GM19240 (cell line): ENCODE measurements around the gene SCFD1.
"Not testable (repeated sequence)": the region's sequence is repeated elsewhere in the genome, so short reads cannot be mapped to it uniquely, and the experiment has no call there.

Experiments
- DNase-seq: peaks from one replicate; pipeline ENCODE4 v3.0.0; 2011; ENCODE audit warnings: low spot score; ENCODE audit not compliant: insufficient read length

The SCFD1 gene

DNA sequence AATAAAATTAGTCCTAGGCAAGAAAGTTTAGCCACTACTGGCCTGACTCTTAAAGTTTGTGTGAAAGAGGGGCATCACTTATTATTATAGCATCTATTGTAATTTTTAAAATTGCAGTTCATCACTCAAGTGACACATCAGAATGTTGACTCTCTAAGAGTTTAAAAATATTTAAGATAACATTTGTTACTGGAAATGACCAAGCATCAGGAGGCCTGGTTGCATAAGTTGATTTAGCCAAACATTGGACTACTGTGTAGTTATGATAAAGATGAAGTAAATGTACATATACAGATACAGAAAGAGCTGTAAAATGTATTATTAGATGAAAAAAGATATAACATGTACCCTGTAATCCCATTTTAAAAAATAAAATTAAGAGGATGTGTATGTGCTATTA is 47.5 kb downstream of the SCFD1 start:
- DNase-seq = no peak

DNA sequence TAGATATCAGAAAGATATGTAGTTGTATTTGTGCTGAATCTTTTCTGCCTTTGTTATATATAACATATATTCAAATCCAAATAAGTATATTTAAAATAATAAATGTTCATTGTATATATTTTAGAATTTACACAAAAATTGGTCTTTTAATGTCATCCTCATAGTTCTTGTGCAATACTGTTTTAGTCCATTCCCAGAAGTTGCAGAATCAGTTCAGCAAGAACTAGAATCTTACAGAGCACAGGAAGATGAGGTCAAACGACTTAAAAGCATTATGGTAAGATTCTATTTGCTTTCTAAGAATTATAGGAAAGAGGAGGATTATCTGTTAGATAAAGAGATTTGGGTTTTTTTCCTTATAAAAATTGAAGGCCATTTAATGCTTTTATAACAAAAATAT is 51.0 kb downstream of the SCFD1 start:
- DNase-seq = no peak

DNA sequence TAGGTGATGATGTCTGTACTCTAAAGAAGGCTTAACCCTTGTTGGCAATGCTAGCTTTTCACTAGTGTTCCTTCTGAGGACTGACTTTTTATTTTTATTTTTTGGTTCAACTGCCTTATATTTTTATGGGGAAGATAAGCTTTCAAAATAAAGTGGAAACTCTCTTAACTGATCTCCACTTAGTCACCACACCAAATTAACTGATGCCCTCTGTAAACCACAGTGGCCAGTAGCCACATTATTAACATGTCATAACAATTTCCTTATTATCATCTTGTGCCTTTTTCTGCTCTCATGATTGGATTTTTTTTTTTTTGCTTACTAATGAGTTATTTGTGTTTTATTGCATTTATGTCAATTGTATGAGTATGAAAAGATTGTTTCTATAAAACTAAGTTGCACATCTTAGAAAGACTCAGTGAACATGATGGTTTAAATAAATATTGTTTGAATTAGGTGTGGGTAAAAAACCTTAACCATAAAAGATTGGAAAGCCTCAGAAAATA is 56.9 kb downstream of the SCFD1 start:
- no peak for DNase-seq

DNA sequence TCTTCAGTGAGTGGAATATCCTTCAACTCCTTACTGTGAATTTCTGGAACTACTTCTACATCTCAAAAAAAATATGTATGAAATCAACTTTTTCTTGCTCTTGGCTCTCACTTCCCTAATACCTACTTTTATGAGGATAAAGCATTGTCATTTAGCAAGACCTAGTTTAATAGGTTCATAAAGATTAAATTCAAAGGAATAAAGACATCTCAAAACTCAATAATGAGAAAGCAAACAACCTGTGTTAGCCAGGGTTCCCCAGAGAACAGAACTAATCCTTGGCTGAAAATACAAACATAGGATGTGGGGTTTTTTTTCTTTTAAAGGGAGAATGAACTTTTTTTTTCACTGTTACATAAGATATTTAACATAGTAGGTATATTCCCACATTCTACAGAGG is 57.9 kb downstream of the SCFD1 start:
- DNase-seq = no peak

DNA sequence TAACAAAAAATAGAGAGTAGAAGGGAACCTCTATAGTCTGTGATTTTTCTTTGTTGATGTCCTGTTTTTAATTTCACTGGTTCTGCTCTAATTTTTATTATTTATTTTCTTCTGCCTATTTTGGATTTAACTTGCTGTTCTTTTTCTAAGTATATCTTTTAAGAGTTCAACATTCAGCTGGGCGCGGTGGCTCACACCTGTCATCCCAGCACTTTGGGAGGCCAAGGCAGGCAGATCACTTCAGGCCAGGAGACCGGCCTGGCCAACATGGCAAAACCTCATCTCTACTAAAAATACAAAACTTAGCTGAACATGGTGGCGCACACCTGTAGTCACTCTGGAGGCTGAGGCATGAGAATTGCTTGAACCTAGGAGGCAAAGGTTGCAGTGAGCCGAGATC is 58.7 kb downstream of the SCFD1 start:
- DNase-seq = not testable (repeated sequence)

DNA sequence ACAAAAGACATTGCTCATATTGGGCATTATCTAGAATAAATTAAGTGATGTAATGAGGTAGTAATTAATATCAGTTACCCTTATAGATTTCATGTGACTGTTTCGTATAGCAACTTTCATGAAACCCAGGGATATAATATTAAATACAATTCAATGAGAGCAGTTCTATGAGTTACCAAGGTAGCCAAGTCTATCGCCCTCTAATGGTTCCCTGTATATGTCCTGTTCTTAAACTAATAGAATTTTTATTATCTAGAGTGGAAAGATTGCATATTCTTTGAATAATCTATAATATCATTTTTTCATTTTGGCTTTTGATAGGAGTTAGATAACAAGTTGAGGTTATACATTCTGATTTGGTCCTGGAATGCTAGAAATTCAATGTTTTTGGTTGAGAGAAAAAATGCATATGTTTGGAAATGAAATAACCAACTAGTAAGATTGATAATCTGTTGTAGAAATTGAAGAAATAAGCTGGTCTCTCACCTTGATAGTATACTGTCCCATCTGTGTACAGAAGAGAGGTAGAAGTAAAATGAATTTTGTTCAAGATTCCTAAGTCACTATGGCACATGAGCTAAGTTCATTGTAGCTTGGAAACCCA is 59.7 kb downstream of the SCFD1 start:
- DNase-seq = no peak

DNA sequence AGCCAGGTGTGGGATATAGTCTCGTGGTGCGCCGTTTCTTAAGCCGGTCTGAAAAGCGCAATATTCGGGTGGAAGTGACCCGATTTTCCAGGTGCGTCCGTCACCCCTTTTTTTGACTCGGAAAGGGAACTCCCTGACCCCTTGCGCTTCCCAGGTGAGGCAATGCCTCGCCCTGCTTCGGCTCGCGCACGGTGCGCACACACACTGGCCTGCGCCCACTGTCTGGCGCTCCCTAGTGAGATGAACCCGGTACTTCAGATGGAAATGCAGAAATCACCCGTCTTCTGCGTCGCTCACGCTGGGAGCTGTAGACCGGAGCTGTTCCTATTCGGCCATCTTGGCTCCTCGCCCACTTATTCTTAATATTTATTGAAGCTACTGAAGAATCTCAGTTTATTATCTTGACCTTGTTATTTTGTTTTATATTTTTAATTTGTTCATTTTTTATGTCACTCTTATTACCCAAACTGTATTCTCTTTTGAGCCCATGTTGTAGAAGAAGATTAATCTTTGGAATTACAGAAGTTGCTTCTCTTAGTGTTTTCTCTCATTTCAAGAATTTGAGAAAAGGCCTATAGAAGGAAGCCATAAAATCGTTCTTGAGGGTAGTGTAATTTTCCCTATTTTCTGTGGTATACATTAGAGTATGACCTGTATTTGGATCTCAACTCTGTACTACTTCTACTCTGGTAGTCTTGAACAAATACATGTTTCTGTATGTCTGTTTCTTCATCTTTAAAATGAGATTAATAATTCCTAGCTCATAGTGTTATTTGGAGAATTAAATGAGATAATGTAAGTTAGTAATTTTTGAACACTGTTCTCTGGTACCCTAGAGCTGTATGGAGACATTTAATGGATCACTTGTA is 68.6 kb downstream of the SCFD1 start:
- not testable (repeated sequence) for DNase-seq

DNA sequence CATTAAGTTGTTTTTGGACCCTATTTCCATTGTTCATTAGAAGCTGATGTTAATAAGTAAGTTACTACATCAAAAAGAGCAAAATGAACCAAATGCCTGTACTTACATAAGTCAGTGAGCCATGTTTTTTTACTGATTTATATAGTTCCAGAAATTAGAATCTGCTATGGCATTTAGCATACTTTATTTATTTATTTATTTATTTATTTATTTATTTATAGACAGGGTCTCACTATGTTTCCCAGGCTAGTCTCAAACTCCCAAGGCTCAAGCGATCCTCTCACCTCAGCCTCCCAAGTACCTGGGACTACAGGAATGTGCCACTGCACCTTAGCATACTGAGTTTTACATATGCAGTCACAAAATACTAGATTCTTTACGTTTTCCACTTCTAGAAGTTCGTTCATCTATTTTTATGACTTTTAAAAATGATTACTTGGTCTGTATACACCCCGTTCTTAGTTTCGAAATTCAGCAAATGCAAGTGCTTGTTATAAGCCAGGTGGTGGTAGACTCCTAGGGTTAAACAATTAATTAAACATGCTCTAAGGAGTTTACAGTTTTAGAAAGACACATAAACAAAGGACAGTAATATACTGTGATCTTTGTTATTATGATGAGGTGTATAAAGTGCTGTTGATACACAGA is 69.8 kb downstream of the SCFD1 start:
- no peak for DNase-seq

DNA sequence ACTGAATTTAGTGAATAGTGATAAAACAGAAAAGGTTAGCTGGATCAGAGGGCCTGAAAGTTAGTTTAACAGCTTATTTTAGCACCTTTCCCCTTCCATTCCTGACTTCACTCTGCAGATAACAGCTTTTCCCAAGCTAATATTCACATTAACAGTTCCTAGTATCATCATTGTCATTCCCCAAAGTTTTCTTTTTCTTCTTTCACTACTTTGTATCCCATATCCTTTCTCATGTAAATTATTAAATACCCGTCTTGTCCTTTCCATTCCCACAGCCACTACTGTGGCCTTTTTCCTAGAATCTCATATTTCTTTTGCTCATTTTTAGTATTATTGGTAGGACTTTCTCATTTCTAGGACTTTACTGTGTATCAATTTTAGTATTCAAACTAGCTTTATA is 70.5 kb downstream of the SCFD1 start:
- no peak for DNase-seq

DNA sequence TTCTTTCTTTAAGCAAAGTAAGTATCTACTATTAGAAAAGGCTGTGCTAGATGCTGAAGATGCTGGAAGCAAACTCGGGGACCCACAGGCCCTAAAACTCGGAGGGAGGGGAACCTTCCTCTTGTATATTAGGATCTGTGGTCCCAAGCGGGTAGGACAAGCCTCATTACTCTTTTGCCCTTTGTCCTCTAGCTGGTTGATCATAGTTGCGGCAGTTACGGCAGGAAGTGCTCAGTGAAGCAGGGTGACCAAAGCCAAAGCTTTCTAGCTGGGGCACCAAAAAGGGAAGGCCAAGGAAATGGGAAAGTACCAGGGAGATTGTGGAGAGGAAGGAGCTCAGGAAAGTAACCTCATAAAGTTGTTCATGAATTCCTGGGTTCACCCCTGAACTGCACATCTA is 76.3 kb downstream of the SCFD1 start:
- no peak for DNase-seq

DNA sequence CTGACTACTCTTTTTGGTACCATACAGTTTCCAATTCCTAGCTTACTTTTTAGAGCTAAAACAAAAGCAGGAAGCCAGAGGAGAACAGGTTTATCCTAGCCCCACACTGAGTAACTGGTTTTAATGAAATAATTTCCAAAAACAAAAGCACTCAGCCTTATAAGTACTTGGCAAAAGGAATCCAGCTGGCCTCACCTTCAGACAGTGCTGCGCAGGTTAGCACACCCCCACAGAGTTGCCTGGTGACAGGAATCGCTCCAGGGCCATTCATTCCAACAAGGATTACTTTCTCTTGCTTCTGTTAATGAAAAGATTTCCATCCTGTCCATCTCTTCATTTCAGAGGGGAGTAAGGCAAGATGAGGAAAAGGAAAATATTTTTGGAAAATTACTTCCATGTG is 84.6 kb downstream of the SCFD1 start:
- DNase-seq = no peak

DNA sequence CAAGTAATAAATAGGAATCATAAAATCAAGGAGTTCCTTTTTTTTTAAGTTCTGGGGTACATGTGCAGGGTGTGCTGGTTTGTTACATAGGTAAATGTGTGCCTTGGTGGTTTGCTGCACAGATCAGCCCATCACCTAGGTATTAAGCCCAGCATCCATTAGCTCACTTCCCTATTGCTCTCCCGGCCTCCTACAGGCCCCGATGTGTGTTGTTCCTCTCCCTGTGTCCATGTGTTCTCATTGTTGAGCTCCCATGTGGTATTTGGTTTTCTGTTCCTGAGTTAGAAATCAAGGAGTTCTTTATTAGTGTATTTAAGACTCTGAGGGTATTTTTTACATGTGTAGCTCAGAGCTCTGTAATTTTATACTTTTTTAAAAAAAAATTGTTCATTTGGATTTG is 86.0 kb downstream of the SCFD1 start:
- DNase-seq = no peak

DNA sequence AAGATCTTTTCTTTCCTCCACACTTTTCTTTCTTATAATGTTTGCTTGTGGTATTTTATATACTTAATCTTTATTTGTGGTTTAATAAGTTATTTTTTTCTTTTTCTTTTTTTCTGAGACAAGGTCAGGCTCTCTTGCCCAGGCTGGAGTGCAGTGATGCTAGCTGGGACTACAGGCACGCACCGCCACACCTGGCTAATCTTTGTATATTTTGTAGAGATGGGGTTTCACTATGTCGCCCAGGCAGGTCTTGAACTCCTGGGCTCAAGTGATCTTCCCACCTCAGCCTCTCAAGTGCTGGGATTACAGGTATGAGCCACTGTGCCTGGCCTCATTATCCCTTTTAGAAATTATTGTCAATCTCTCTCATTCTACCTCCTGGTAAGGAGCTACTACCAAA is 87.1 kb downstream of the SCFD1 start:
- DNase-seq = no peak

DNA sequence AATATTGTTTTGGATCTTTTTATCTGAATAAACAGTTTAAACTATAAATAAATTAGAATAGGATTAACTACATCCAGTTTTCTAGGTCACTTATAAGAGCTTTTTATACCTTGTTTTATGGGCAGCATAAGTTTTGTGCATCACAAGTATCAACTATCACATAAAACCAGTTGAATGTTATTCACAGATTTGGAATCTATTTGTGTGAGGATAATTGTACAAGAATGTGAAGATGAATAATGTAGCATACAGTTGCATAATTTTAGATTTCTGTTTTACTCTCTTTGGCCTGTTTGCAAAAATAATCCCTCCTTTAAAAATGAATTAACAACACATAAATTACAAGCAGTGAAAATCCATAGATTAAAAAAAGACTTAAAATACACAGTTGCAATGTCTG is 88.8 kb downstream of the SCFD1 start:
- no peak for DNase-seq

DNA sequence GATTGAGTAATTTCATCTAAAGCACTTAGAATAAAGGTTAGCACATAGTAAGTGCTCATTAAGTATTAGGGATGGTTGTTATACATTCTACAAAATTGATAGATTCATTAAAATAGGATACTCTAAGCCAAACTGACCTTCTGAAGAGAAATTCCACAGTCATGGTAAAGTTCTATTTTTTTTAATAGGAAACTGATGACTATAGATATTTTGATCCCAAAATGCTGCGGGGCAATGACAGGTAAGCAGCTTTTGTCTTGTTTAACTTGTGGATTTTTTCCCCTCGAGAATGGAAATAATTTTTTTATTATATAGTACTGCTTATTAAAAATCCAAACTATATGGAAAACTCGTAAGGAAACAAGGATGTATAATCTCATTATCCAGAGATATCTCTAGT is 97.0 kb downstream of the SCFD1 start:
- DNase-seq = no peak

DNA sequence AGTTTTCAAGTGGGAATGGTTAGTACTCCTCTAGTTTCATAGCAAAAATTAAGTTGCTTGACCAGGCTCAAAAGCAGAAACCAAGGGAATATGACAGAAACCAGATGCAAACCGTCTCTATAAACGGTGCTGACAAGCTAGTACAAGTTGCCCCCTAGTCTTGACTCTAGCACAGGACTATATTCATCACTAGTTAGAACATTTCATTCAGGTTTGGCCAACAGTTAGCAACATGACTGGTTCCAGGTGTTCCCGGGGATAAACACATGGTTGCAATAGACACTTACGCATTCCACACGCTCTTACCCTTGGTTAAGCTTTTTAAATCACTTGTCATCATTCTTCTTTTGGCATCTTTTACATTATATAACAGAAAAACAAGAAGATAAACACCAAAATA is 103.6 kb downstream of the SCFD1 start:
- DNase-seq = no peak

DNA sequence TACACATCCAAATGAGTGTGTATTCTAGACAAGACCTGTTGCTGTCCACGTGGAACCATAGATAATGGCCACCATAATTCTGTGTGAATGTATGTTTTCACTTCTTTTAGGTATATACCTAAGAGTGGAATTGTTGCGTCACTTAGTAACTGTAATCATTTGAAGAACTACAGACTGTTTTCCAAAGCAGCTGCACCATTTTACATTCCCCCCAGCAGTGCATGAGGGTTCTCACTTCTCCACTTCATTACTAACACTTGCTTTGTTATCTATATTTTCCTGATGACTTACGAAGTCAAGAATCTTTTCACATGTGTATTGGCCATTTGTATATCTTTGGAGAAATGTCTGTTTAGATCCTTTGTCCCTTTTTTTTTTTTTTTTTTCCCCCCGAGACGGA is 106.4 kb downstream of the SCFD1 start:
- no peak for DNase-seq

DNA sequence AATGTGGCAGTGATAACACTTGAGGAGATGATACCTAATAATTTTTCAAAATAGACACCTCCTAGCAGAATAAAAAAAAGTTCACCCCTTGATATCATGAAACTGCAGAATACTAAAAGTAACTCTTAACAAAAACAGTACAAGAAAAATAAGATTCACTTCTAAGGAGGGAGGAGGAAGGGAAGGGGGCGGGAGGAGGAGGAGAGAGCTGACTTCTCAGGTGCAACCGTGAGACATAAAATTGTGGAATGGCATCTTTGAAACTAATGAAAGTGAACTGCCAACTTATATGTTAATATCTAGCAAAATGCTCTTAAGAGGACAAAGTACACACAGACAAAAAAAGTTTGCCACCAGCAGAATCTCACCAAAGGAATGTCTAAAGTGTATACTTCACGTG is 115.8 kb downstream of the SCFD1 start:
- DNase-seq = no peak

DNA sequence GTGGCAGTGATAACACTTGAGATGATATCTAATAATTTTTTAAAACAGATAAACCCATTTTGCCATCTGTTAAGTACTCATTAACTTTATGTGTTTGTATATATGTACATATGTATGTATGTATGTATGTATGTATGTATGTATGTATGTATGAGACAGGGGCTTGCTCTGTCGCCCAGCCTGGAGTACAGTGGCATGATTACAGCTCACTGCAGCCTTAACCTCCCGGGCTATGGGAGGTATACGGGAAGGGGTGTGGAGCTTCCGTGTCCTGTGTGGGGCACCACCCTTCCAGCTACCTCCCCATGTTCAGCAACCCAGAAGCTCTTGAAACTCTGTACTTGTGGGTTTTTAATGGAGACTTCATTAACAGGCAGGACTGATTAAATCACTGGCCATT is 116.9 kb downstream of the SCFD1 start:
- no peak for DNase-seq

DNA sequence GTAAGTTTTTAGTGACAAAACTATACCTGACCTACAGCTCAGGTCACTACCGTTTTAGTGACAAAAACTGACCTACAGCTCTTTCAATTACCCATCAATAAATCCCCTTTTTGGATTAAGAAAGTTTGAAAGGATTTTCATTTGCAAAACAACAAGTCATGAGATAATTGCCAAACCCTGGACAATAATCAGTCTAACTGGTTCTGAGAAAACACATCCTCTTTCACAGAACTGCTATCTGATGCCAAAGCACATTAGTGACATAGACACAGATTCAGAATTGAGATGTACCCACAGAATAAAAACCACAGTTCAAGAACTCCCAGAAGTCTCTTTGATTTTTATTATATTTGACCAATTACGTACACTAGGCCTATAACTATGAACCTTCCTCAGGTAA is 126.2 kb downstream of the SCFD1 start:
- DNase-seq = no peak

DNA sequence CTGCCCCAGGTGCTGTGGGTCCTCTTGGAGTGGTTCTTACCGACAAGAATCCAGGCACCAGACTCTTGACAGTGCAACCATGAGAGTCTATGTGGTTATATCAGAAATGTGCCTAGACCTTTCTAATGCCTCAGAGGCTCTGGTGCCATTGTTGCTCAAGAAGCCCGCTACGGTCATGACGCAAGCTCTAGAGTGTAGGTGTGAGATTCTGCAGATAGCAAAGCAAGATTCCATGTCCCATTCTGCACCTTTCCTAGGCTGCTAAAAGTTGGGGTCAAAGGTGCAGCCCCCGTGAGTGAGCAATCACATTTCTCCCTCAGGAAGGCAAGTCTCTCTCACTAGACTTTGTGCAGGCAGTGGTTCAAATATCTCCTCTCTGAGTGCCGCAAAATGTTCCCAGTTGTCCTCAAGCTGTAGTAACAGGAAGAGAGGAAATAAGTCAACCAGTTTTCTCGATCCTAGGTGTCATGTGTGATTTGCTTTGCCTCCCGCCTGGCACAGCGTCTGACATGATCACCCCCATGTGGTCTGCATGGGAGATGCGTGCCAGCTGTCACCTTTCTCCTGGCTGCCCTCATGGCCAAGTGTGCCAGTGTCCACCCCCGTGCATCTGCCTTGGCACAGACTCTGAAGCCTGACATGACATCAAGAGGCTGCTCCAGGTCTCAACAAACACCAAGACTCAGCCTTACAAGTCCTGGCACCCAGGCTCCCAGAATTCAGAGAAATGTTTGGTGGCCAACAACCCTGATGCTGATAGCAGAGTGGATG is 129.7 kb downstream of the SCFD1 start:
- no peak for DNase-seq

DNA sequence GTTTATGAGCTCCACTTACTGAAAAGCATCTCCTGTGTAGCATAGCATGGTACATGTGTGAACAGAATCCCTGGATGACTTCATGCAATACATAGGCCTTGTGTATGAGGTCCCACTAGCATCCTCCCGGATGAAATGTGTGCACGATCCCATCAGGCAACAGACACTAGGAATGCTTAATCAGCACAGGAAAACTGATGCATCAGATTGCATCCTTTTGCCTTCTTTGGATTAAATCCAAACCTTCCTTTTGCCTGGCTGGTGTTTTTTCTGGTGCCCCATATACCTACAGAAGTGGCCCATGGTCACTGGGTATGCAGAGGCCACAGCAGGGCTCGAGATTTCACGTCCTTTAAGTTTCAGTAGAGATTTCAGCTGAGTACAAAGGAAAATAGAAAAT is 131.3 kb downstream of the SCFD1 start:
- DNase-seq = no peak
